ENCODE results near the gene KLHL24. TPM values are rescaled to one million over a fixed set of nuclear protein-coding genes. Genes with fewer than 3 reads are reported as not detected.

KLHL24 gene
- total RNA-seq, 1 experiment from 2014 or later, result 17.7 TPM

GRCh38 chr3:183699238-183699947 is 64.0 kb downstream of the KLHL24 start:
- H3K9me3 ChIP-seq (ENCODE audit: control insufficient read depth, low read depth, low read length), result no peaks in the 10 kb centered on the region
- no peaks in the 10 kb centered on the region for H3K9me3 Mint-ChIP-seq
- H4K91ac ChIP-seq (ENCODE audit: insufficient read length, low read depth, low read length), result no peak overlapping the region
- H4K5ac ChIP-seq (ENCODE audit: insufficient read length, low read depth, low read length), result no peak overlapping the region
- H2BK20ac ChIP-seq (ENCODE audit: low read depth, low read length, poor library complexity, severe bottlenecking), result no peak overlapping the region
- H3K4me1 Mint-ChIP-seq, result peaks cover 29 to 37% of the 10 kb centered on the region in 2 experiments
- H2AFZ ChIP-seq (ENCODE audit: low read length), result no peak overlapping the region
- H2BK12ac ChIP-seq (ENCODE audit: insufficient read length, low read depth, low read length), result no peak overlapping the region
- H3K14ac ChIP-seq (ENCODE audit: insufficient read depth, low read length), result no peak overlapping the region
- H2BK5ac ChIP-seq (ENCODE audit: insufficient read length, low read length), result no peak overlapping the region
- H3K27me3 Mint-ChIP-seq (ENCODE audit: low read depth), result no peaks in the 10 kb centered on the region
- no peak for TF ChIP-seq CTCF (conservative IDR thresholded peaks at IDR 0.05)
- no peak overlapping the region for H3K56ac ChIP-seq (ENCODE audit: insufficient read length, low read depth, low read length)
- no peaks in the 10 kb centered on the region for H3K79me1 ChIP-seq (ENCODE audit: insufficient read depth, low read depth, low read length, poor library complexity, severe bottlenecking)
- H3K4me2 ChIP-seq (ENCODE audit: insufficient read depth, insufficient read length, low read length), result peak overlapping the region; percentile 80
- H3K79me2 ChIP-seq (ENCODE audit: insufficient read depth, low read length), result peaks cover 45% of the 10 kb centered on the region; the same call in 1 of the 2 replicates
- no peak overlapping the region for H2BK120ac ChIP-seq (ENCODE audit: low read depth, low read length, poor library complexity, severe bottlenecking)
- no peaks in the 10 kb centered on the region for H4K20me1 ChIP-seq (ENCODE audit: control insufficient read depth, insufficient read depth, insufficient read length)
- peak overlapping the region; percentile 92 for H3K9ac ChIP-seq (ENCODE audit: extremely low read depth, insufficient read length, low read length)
- DNase-seq, result no peak
- no peak overlapping the region for H3K4ac ChIP-seq (ENCODE audit: low read depth, low read length)
- H2BK15ac ChIP-seq (ENCODE audit: low read depth, low read length), result no peak overlapping the region
- H3K36me3 Mint-ChIP-seq (ENCODE audit: insufficient read depth in 1 of 3, low read depth in 3 of 3), result peaks cover 5 to 9% (median 5%) of the 10 kb centered on the region in 3 experiments; a peak in 6 of 7 replicates
- no peak overlapping the region for H4K8ac ChIP-seq (replicated peaks; ENCODE audit: insufficient read length, low read depth, low read length)
- no peaks in the 10 kb centered on the region for H3K27me3 ChIP-seq (ENCODE audit: insufficient read depth, low read length)
- peaks cover 3% of the 10 kb centered on the region; the same call in 1 of the 2 replicates for H3K4me1 ChIP-seq (ENCODE audit: insufficient read depth, low read length)
- no peak overlapping the region for H3K23ac ChIP-seq (ENCODE audit: insufficient read length, low read depth, low read length)
- peaks cover 8% of the 10 kb centered on the region for H3K23me2 ChIP-seq (ENCODE audit: insufficient read length, low read depth, low read length, poor library complexity, severe bottlenecking)
- peak overlapping the region; percentile 72 to 89 for H3K4me3 Mint-ChIP-seq
- no peak overlapping the region for H3T11ph ChIP-seq (ENCODE audit: low read length)
- H2AK5ac ChIP-seq (ENCODE audit: insufficient read length, low read length), result no peak overlapping the region
- no peak overlapping the region for H3K18ac ChIP-seq (ENCODE audit: insufficient read length, low read depth, low read length)
- no peak overlapping the region for H3K27ac ChIP-seq (ENCODE audit: insufficient read length, low read depth, low read length)
- peak overlapping the region; percentile 3 to 94 (median 35); a peak in 5 of 7 replicates for H3K27ac Mint-ChIP-seq
- WGBS (ENCODE audit: extremely low coverage, insufficient read length, low lambda C conversion rate), result 100% methylated on average over 1 of the region's 13 CpGs

Data from H9 (cell line).